CD4-positive, alpha-beta memory T cell (primary cell): ENCODE data around the gene DNAJC12. TPM values are rescaled to one million over a fixed set of nuclear protein-coding genes. Genes with fewer than 3 reads are reported as not detected.
"Not testable (repeated sequence)": the region's sequence is repeated elsewhere in the genome, so short reads cannot be mapped to it uniquely, and the experiment has no call there.

ENCODE experiments used
- CTCF ChIA-PET: fragments of 350-600 bp; sonication (Branson Sonifier 250); formaldehyde crosslinking; loops from one replicate; lab custom pipeline; 2021; ENCODE audit warnings: inconsistent platforms; ENCODE audit not compliant: partially characterized antibody; lab: Charles Lee
- POLR2A ChIA-PET: fragments of 350-600 bp; sonication (Branson Sonifier 250); formaldehyde crosslinking; loops from one replicate; lab custom pipeline; 2021; ENCODE audit not compliant: partially characterized antibody; lab: Charles Lee
- DNase-seq, 5 donors: peaks; one replicate each; pipeline versions ENCODE4 v3.0.0 to v3.0.0-alpha.2; 2020 to 2022; ENCODE audit warnings: mixed read lengths in 1 of 5
- H3K27ac ChIP-seq: one replicate; pipeline ENCODE4 v1.7.0; 2013; ENCODE audit warnings: low read depth, low read length
- H3K27me3 ChIP-seq: 2 replicates; pipeline ENCODE4 v1.7.0; 2013; ENCODE audit warnings: mild to moderate bottlenecking, low read length, moderate library complexity; ENCODE audit not compliant: insufficient read depth
- H3K36me3 ChIP-seq: 2 replicates; pipeline ENCODE4 v1.7.0; 2013; ENCODE audit warnings: mild to moderate bottlenecking, low read length, moderate library complexity; ENCODE audit not compliant: insufficient read depth
- H3K4me1 ChIP-seq: 2 replicates; pipeline ENCODE4 v1.7.0; 2013; ENCODE audit warnings: mild to moderate bottlenecking, low read length, moderate library complexity; ENCODE audit not compliant: insufficient read depth
- H3K4me3 ChIP-seq, 2 donors: one replicate each; pipeline ENCODE4 v1.7.0; 2013; ENCODE audit warnings: low read length in 2 of 2, mild to moderate bottlenecking in 1 of 2
- H3K9me3 ChIP-seq, 2 donors: one replicate each; pipeline ENCODE4 v1.7.0; 2013; ENCODE audit warnings: low read length in 2 of 2, control low read depth in 1 of 2; ENCODE audit not compliant: control insufficient read depth in 1 of 2
- H3K27ac Mint-ChIP-seq, 7 donors: one replicate each; pipeline ENCODE4 v1.8.0; 2020 to 2021; ENCODE audit warnings: mixed read lengths in 7 of 7, mild to moderate bottlenecking in 6 of 7, inconsistent platforms in 3 of 7, moderate library complexity in 3 of 7
- H3K27me3 Mint-ChIP-seq, 2 donors: one replicate each; pipeline ENCODE4 v1.8.0; 2020 to 2021; ENCODE audit warnings: mixed read lengths in 2 of 2
- H3K36me3 Mint-ChIP-seq, 2 donors: one replicate each; pipeline ENCODE4 v1.8.0; 2020 to 2021; ENCODE audit warnings: mixed read lengths in 2 of 2, inconsistent platforms in 1 of 2, mild to moderate bottlenecking in 1 of 2
- H3K4me1 Mint-ChIP-seq, 4 donors: one replicate each; pipeline ENCODE4 v1.8.0; 2020 to 2021; ENCODE audit warnings: mixed read lengths in 4 of 4, mild to moderate bottlenecking in 1 of 4
- H3K4me3 Mint-ChIP-seq, 8 donors: one replicate each; pipeline ENCODE4 v1.8.0; 2020 to 2021; ENCODE audit warnings: mixed read lengths in 8 of 8, mild to moderate bottlenecking in 7 of 8, moderate library complexity in 6 of 8, inconsistent platforms in 3 of 8
- H3K9me3 Mint-ChIP-seq, 8 donors: one replicate each; pipeline ENCODE4 v1.8.0; 2020 to 2021; ENCODE audit warnings: mixed read lengths in 8 of 8, mild to moderate bottlenecking in 5 of 8, inconsistent platforms in 3 of 8, moderate library complexity in 1 of 8
- intact Hi-C: fragments of 100-400 bp; cut with micrococcal nuclease; formaldehyde crosslinking; loops from one replicate; pipeline ENCODE4 v1.15.1; 2023
- polyA plus RNA-seq, 2 donors: library from polyadenylated mRNA; unstranded; fragments of 300-500 nt; fragmentation: Illumina TruSeq; gene quantifications; one replicate each; pipeline ENCODE4 v1.2.3, GENCODE V29; 2021
- total RNA-seq, 2 experiments: library from RNA; stranded (reverse); gene quantifications; one replicate each; pipeline ENCODE4 v1.2.3, GENCODE V29; 2021

Gene DNAJC12
- total and polyA plus RNA-seq, 4 experiments from 2014 or later: 0.22 TPM; not detected in 3

GRCh38 chr10:67785098-67785497 is 52.9 kb downstream of the DNAJC12 start:
- DNase-seq: peak in 4 of 5 donors; percentile 24 to 59 (median 48)

GRCh38 chr10:67784474-67784873 is 53.5 kb downstream of the DNAJC12 start:
- Histone ChIP-seq H3K4me1 (peaks cover 36% of the 10 kb centered on the region), H3K27me3 (no peaks in the 10 kb centered on the region), H3K9me3 (no peaks in the 10 kb centered on the region), H3K36me3 (no peaks in the 10 kb centered on the region), H3K4me3 (no peak overlapping the region), H3K27ac (no peak overlapping the region)
- ChIA-PET POLR2A (interaction anchor here (1.1 to 1.6 kb wide), 2 partner anchors 20 to 172 kb away, joined by 3 to 7 read pairs; no protein-coding TSS in a partner anchor), CTCF (interaction anchor here (1.0 to 6.1 kb wide), 6 partner anchors 10 to 371 kb away, joined by 3 to 89 read pairs (median 6); partner anchors contain the start of gene CTNNA3)
- Mint-ChIP-seq H3K4me3 (peak overlapping the region in 2 of 8 donors; percentile 8 to 67), H3K27me3 (no peaks in the 10 kb centered on the region), H3K36me3 (no peaks in the 10 kb centered on the region), H3K9me3 (no peaks in the 10 kb centered on the region), H3K27ac (peak overlapping the region in 5 of 7 donors; percentile 8 to 88 (median 66)), H3K4me1 (peaks cover 30 to 39% (median 36%) of the 10 kb centered on the region in 4 donors)
- no peak for DNase-seq
- intact Hi-C loops: loop anchor here (5.0 kb wide), 1 partner anchor 1602 kb away; no protein-coding TSS in a partner anchor

More at GRCh38 chr10:67785098-67785497, 52.9 kb downstream of the DNAJC12 start:
- Histone ChIP-seq H3K27me3 (no peaks in the 10 kb centered on the region), H3K27ac (no peak overlapping the region), H3K9me3 (no peaks in the 10 kb centered on the region), H3K36me3 (no peaks in the 10 kb centered on the region), H3K4me1 (peaks cover 33% of the 10 kb centered on the region), H3K4me3 (no peak overlapping the region)
- Mint-ChIP-seq H3K27me3 (no peaks in the 10 kb centered on the region), H3K36me3 (no peaks in the 10 kb centered on the region), H3K4me3 (peak overlapping the region in 6 of 8 donors; percentile 1 to 56 (median 23)), H3K9me3 (no peaks in the 10 kb centered on the region), H3K27ac (peak overlapping the region; percentile 38 to 88 (median 52)), H3K4me1 (peaks cover 24 to 34% (median 30%) of the 10 kb centered on the region in 4 donors)
- ChIA-PET CTCF (interaction anchor here (0.6 to 6.1 kb wide), 11 partner anchors 10 to 373 kb away, joined by 3 to 89 read pairs (median 4); partner anchors contain the start of gene CTNNA3), POLR2A (interaction anchor here (1.1 to 1.6 kb wide), 2 partner anchors 21 to 173 kb away, joined by 3 to 7 read pairs; no protein-coding TSS in a partner anchor)
- intact Hi-C loops: no loop called here

- Mint-ChIP-seq H3K4me3 (peak overlapping the region in 7 of 8 donors; percentile 3 to 67 (median 21)), H3K9me3 (no peaks in the 10 kb centered on the region), H3K27me3 (no peaks in the 10 kb centered on the region), H3K36me3 (no peaks in the 10 kb centered on the region), H3K27ac (peak overlapping the region in 6 of 7 donors; percentile 57 to 88 (median 72)), H3K4me1 (peaks cover 30 to 39% (median 36%) of the 10 kb centered on the region in 4 donors)
- DNase-seq: no peak
- ChIA-PET CTCF (interaction anchor here (1.5 to 6.1 kb wide), 3 partner anchors 11 to 372 kb away, joined by 6 to 89 read pairs (median 11); partner anchors contain the start of gene CTNNA3), POLR2A (interaction anchor here (0.9 to 1.1 kb wide), 2 partner anchors 20 to 172 kb away, joined by 3 read pairs; no protein-coding TSS in a partner anchor)
- no peaks in the 10 kb centered on the region for H3K36me3 ChIP-seq
- H3K27ac ChIP-seq: no peak overlapping the region
- peaks cover 35% of the 10 kb centered on the region for H3K4me1 ChIP-seq
- H3K9me3 ChIP-seq: no peaks in the 10 kb centered on the region
- H3K4me3 ChIP-seq: no peak overlapping the region
- no peaks in the 10 kb centered on the region for H3K27me3 ChIP-seq
- intact Hi-C loops: loop anchor here (5.0 kb wide), 1 partner anchor 1601 kb away; no protein-coding TSS in a partner anchor
These were observed 54.2 kb downstream of the DNAJC12 start for GRCh38 chr10:67783606-67784294.

- DNase-seq: no peak
- Histone ChIP-seq H3K27me3 (no peaks in the 10 kb centered on the region), H3K9me3 (no peaks in the 10 kb centered on the region), H3K36me3 (no peaks in the 10 kb centered on the region), H3K4me1 (peaks cover 32% of the 10 kb centered on the region), H3K27ac (no peak overlapping the region), H3K4me3 (no peak overlapping the region)
- intact Hi-C loops: loop anchor here (5.0 kb wide), 1 partner anchor 1600 kb away; no protein-coding TSS in a partner anchor
- H3K36me3 Mint-ChIP-seq: no peaks in the 10 kb centered on the region
- ChIA-PET POLR2A (no interaction called here), CTCF (interaction anchor here (1.0 to 10.4 kb wide), 3 partner anchors 18 to 118 kb away, joined by 3 to 433 read pairs (median 114); partner anchors contain the start of gene CTNNA3)
- H3K27ac Mint-ChIP-seq: peak overlapping the region in 2 of 7 donors; percentile 36 to 88
- no peak overlapping the region for H3K4me3 Mint-ChIP-seq
- H3K27me3 Mint-ChIP-seq: no peaks in the 10 kb centered on the region
- peaks cover 27 to 33% (median 30%) of the 10 kb centered on the region in 4 donors for H3K4me1 Mint-ChIP-seq
- H3K9me3 Mint-ChIP-seq: no peaks in the 10 kb centered on the region
These were observed 55.5 kb downstream of the DNAJC12 start for GRCh38 chr10:67782530-67782929.

GRCh38 chr10:67780759-67781538 is 57.0 kb downstream of the DNAJC12 start:
- H3K9me3 Mint-ChIP-seq: no peaks in the 10 kb centered on the region
- Histone ChIP-seq H3K27me3 (no peaks in the 10 kb centered on the region), H3K4me3 (no peak overlapping the region), H3K27ac (no peak overlapping the region), H3K36me3 (no peaks in the 10 kb centered on the region), H3K4me1 (peaks cover 32% of the 10 kb centered on the region), H3K9me3 (no peaks in the 10 kb centered on the region)
- intact Hi-C loops: loop anchor here (1.0 to 5.0 kb wide), 5 partner anchors 17 to 1599 kb away; no protein-coding TSS in a partner anchor
- ChIA-PET POLR2A (interaction anchor here (0.9 to 2.5 kb wide), 4 partner anchors 7 to 116 kb away, joined by 3 to 29 read pairs (median 12); no protein-coding TSS in a partner anchor), CTCF (interaction anchor here (1.0 to 10.4 kb wide), 11 partner anchors 8 to 168 kb away, joined by 3 to 433 read pairs (median 15); partner anchors contain the start of gene CTNNA3)
- H3K36me3 Mint-ChIP-seq: no peaks in the 10 kb centered on the region
- no peaks in the 10 kb centered on the region for H3K27me3 Mint-ChIP-seq
- peaks cover 27 to 33% (median 30%) of the 10 kb centered on the region in 4 donors for H3K4me1 Mint-ChIP-seq
- no peak overlapping the region for H3K27ac Mint-ChIP-seq
- H3K4me3 Mint-ChIP-seq: no peak overlapping the region
- DNase-seq: no peak

GRCh38 chr10:67780204-67780621 is 57.8 kb downstream of the DNAJC12 start:
- H3K27ac Mint-ChIP-seq: peak overlapping the region in 2 of 7 donors; percentile 19 to 29
- H3K4me1 ChIP-seq: peaks cover 27% of the 10 kb centered on the region
- ChIA-PET POLR2A (interaction anchor here (0.9 to 2.5 kb wide), 8 partner anchors 8 to 115 kb away, joined by 3 to 29 read pairs (median 4); partner anchors contain the start of gene CTNNA3), CTCF (interaction anchor here (0.7 to 10.4 kb wide), 32 partner anchors 8 to 607 kb away, joined by 3 to 433 read pairs (median 5); partner anchors contain the start of gene CTNNA3)
- not testable (repeated sequence) for H3K9me3 Mint-ChIP-seq, H3K27ac ChIP-seq, H3K36me3 Mint-ChIP-seq, H3K27me3 ChIP-seq, H3K4me3 ChIP-seq, H3K27me3 Mint-ChIP-seq, DNase-seq, H3K9me3 ChIP-seq, H3K36me3 ChIP-seq
- intact Hi-C loops: loop anchor here (1.0 to 5.0 kb wide), 5 partner anchors 16 to 1598 kb away; no protein-coding TSS in a partner anchor
- H3K4me3 Mint-ChIP-seq: peak overlapping the region in 1 of 8 donors; percentile 4
- peaks cover 25 to 31% (median 27%) of the 10 kb centered on the region in 4 donors for H3K4me1 Mint-ChIP-seq
